A673 (cell line): Measurements from ENCODE around the gene WFDC10B.
"Not testable (repeated sequence)": the region's sequence is repeated elsewhere in the genome, so short reads cannot be mapped to it uniquely, and the experiment has no call there.

Experiments
- CTCF ChIP-seq: fragments of 300-800, 200-600 bp; sonication (generic); conservative IDR thresholded peaks from 2 replicates; pipeline ENCODE4 v1.5.1; 2017; ENCODE audit warnings: low read depth, mild to moderate bottlenecking, antibody characterized with exemption, low read length, moderate library complexity, mixed read lengths
- EZH2 ChIP-seq: fragments of 200-600 bp; sonication (generic); IDR thresholded peaks from 2 replicates; pipeline ENCODE4 v1.6.1; 2017; ENCODE audit warnings: borderline replicate concordance, low read depth, mild to moderate bottlenecking, mixed read lengths, antibody characterized with exemption, low read length; ENCODE audit not compliant: poor library complexity, severe bottlenecking

GRCh38 chr20:45641076-45641475 is 63.7 kb downstream of the WFDC10B start:
- not testable (repeated sequence) for TF ChIP-seq EZH2, CTCF
